ENCODE measurements around the gene DTNA.

Gene DTNA

DNA sequence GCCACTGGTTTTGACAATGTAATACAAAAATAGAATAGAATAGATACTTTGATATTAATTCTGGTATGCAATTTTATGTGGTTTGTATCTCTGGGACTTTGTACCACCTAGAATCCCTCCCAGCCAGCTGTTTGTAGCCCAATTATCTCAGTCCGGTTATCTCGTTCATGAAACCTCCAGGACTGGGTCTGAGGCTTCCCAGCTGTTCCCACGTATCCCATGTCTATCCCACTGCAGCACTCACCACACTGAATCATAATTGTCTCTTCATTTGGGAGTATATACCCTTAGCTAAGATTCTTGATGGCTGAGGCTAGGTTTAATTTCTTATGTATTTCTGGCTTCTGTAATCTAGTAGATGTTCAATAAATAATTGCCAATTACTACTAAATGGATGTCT, 226.7 kb downstream of the DTNA start:
- DNase-seq (ENCODE audit: low read depth in 2 of 2), result no peak

DNA sequence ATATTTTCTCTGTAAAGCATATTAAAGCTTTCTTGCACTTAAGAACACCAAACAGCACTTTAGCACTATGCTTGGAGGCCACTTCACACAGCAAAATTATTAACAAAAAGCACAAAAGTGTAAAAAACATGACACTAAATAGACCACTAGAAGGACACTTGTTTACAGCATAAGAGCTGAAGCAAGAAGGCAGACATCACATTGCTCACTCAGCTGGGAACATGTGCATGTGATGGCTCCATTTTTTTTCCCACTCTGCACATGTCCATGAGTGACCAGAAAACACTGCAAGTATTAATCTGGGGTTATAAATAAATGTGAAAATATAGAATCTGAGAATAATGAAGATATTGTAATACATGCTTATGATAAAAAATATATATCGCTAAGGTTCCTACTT, 228.0 kb downstream of the DTNA start:
- DNase-seq (ENCODE audit: low read depth in 2 of 2), result no peak

All from stimulated activated CD8-positive, alpha-beta memory T cell treated with anti-CD3 and anti-CD28 coated beads, Interleukin-15, amount 100 ng/mL, for 48 hours (primary cell).